ENCODE results near the gene PKNOX1.
"Not testable (repeated sequence)": the region's sequence is repeated elsewhere in the genome, so short reads cannot be mapped to it uniquely, and the experiment has no call there.

The PKNOX1 gene

DNA sequence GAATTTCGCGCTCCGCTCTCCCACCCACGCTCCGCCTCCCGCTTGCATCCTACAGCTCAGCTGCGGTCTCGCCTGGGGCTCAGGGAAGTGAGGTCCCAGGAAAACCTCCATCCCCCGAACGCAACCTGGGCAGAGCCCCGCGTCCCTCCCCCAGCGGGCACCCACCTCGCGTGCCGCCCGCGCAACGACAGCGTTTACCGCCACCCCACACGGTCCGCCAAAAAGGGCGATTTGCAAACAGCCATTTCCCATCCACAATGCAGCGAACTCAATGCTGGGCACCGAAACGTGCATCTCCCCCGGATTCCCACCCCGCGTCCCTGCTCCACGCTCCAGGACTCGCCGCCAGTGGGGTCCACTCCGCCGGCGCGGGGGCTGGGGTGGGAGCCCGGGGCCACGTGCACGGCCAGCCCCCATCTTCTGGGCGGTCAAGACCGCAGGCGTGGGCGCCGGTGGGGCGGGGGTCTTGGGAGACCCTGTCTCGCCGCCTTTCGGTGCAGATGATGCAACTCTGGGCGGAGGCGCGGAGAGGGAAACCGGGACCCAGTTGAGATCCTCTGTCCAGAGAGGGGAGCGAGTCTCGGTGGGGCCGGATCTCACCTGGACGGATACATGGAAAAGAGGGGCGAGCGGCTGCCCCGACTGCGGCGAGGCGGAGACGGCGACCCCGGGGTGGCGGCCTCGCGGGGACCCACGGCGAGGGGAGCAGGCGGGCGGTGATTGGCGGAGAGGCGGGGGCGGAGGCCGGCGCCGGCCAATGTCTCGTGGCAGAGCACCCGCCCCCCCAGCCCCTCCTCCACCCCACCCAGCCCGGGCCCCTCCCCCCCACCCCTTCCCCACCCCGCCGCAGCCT lies 101.0 kb downstream of the PKNOX1 start, which contains the start of gene CBS:
Gene CBS, minus strand, starts transcription at position 666 of the 853 bp plus-strand sequence. CDS start 3,642 bp downstream, outside the sequence.
- H3K9me3 Mint-ChIP-seq, H3K27ac Mint-ChIP-seq, H3K4me1 Mint-ChIP-seq, H3K27me3 Mint-ChIP-seq, DNase-seq, H3K4me3 Mint-ChIP-seq: not testable (repeated sequence)
- ATAC-seq: peak; percentile 69

DNA sequence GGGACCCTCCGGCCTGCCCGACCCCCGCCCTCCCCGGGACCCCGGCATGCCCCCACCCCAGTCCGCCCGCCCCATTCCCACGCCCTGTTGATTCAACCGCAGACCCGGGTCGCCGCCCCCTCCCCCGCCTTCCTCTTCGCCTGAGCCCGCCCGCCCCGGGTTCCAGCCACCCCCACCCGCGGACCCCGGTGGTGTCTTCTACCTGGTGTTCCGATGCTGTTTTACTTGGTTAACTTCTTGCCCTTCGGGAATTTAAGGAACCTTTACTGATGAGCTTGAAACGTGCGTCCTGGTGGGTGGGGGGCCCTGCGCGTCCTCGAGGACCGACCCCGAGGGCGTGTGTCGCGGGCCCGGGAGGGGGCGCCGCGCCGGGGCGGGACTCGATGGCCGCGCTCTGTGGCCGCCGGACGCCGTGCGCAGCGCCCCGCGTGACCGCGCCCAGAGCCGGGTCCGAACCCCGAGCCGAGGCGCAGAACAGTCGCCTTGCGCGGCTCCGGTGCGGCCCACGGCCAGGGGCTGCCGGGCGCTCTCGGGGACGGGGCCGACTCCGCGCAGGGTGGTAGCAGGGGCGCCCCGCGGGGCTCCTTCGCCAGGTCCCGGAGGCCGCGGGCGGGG lies 101.8 kb downstream of the PKNOX1 start:
- not testable (repeated sequence) for DNase-seq, H3K27ac Mint-ChIP-seq, H3K4me3 Mint-ChIP-seq, H3K27me3 Mint-ChIP-seq, H3K9me3 Mint-ChIP-seq, H3K4me1 Mint-ChIP-seq
- ATAC-seq: peak; percentile 62

DNA sequence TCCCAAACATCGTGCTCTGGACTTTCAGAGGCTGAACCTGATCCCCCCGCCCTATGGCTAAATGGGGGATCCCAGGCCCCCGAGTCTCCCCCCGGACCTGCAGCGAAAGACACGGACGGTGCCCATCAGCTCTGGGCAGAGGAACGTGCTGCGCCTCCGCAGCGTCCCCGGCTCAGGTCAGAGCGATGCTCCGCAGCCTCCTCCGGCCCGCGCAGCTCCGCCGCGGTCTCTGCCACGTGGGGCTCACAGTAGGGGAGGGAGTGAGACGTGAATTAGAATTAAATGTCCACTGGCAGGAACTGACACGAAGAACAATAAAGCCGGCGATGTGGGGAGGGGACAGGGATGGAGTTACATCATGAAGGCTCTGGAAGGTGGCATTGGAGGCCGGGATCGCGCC lies 102.3 kb downstream of the PKNOX1 start:
- H3K4me3 Mint-ChIP-seq, H3K4me1 Mint-ChIP-seq, H3K27ac Mint-ChIP-seq, ATAC-seq, DNase-seq, H3K9me3 Mint-ChIP-seq, H3K27me3 Mint-ChIP-seq: not testable (repeated sequence)

DNA sequence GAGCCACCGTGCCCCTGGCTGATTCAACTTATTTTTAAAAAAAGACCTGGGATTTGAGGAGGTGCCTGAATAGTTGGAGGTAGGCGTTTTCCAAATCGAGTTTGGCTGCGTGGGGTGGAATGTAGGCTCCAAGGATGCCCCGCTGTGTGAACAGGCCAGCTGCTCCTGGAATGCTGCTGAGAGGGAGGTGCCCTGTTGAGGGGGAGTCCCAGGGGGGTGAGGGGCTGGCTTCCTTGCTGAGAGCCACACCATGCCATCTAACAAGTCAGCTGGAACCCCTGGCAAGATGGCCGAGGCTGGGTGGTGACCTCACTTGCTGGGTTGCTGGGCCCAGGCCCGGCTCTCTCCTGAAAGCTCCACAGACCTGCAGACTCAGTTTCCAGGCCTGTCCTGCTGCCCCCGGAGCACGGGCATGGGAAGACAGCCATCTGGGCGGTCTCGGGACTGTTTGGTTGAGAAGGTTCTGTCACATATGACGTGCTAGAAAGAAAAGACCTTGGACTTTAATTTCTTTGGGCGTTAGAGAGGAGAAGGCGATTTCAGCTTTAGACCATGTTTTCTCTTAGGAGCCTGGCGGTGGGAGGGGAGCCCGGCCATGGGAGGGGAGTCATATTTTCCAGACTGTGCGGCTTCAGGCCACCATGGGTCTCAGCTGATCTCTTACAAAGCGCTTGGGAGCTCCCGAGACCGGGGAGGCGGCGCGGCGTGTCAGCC lies 108.4 kb downstream of the PKNOX1 start:
- not testable (repeated sequence) for ATAC-seq, H3K4me1 Mint-ChIP-seq, H3K27ac Mint-ChIP-seq, H3K27me3 Mint-ChIP-seq, H3K4me3 Mint-ChIP-seq, H3K9me3 Mint-ChIP-seq, DNase-seq
